Naive thymus-derived CD4-positive, alpha-beta T cell (primary cell): Measurements from ENCODE around the gene CIAO2B. TPM values are rescaled to one million over a fixed set of nuclear protein-coding genes. Genes with fewer than 3 reads are reported as not detected.

Experiments
- ATAC-seq: fragments of 150-1000 bp; cut with Tn5 transposase; 2 replicates; pipeline ENCODE4 v1.10.0; 2021; ENCODE audit warnings: mild to moderate bottlenecking, moderate library complexity
- CTCF ChIA-PET: fragments of 350-600 bp; sonication (Branson Sonifier 250); formaldehyde crosslinking; loops from one replicate; lab custom pipeline; 2021; ENCODE audit warnings: antibody characterized with exemption; lab: Charles Lee
- POLR2A ChIA-PET: fragments of 350-600 bp; sonication (Branson Sonifier 250); formaldehyde crosslinking; loops from one replicate; lab custom pipeline; 2021; ENCODE audit warnings: antibody characterized with exemption, inconsistent platforms; lab: Charles Lee
- DNase-seq, 9 donors: peaks; one replicate each; pipeline versions ENCODE4 v3.0.0 to v3.0.0-alpha.2; 2020 to 2022; ENCODE audit warnings: mixed read lengths in 1 of 9
- H3K27ac ChIP-seq: one replicate; pipeline ENCODE4 v1.7.0; 2013; ENCODE audit warnings: mild to moderate bottlenecking, low read depth, low read length, moderate library complexity
- H3K27me3 ChIP-seq, 2 donors: one replicate each; pipeline ENCODE4 v1.7.0; 2013; ENCODE audit warnings: low read length in 2 of 2, mild to moderate bottlenecking in 2 of 2, moderate library complexity in 2 of 2; ENCODE audit not compliant: control insufficient read depth in 2 of 2, insufficient read depth in 2 of 2
- H3K36me3 ChIP-seq, 3 experiments: 1 replicate in 2 of 3; 2 replicates in 1 of 3; pipeline ENCODE4 v1.7.0; 2013; ENCODE audit warnings: low read length in 3 of 3, mild to moderate bottlenecking in 3 of 3, moderate library complexity in 1 of 3; ENCODE audit not compliant: insufficient read depth in 3 of 3, control insufficient read depth in 2 of 3
- H3K4me1 ChIP-seq, 2 donors: one replicate each; pipeline ENCODE4 v1.7.0; 2013; ENCODE audit warnings: low read length in 2 of 2, mild to moderate bottlenecking in 2 of 2, moderate library complexity in 1 of 2; ENCODE audit not compliant: control insufficient read depth in 2 of 2, insufficient read depth in 2 of 2
- H3K4me3 ChIP-seq: 2 replicates; pipeline ENCODE4 v1.7.0; 2013; ENCODE audit warnings: mild to moderate bottlenecking, low read length
- H3K9me3 ChIP-seq, 3 experiments: 1 replicate in 2 of 3; 2 replicates in 1 of 3; pipeline ENCODE4 v1.7.0; 2013; ENCODE audit warnings: low read length in 3 of 3; ENCODE audit not compliant: control insufficient read depth in 2 of 3
- H3K27ac Mint-ChIP-seq, 9 donors: one replicate each; pipeline ENCODE4 v1.8.0; 2020 to 2022; ENCODE audit warnings: mixed read lengths in 9 of 9, mild to moderate bottlenecking in 8 of 9, moderate library complexity in 5 of 9, inconsistent platforms in 2 of 9
- H3K27me3 Mint-ChIP-seq, 5 donors: one replicate each; pipeline ENCODE4 v1.8.0; 2021 to 2022; ENCODE audit warnings: mixed read lengths in 5 of 5, mild to moderate bottlenecking in 1 of 5
- H3K36me3 Mint-ChIP-seq, 5 donors: one replicate each; pipeline ENCODE4 v1.8.0; 2020 to 2022; ENCODE audit warnings: mixed read lengths in 5 of 5, mild to moderate bottlenecking in 3 of 5, inconsistent platforms in 1 of 5
- H3K4me1 Mint-ChIP-seq, 7 donors: one replicate each; pipeline ENCODE4 v1.8.0; 2020 to 2022; ENCODE audit warnings: mixed read lengths in 7 of 7, mild to moderate bottlenecking in 3 of 7, inconsistent platforms in 1 of 7
- H3K4me3 Mint-ChIP-seq, 10 donors: one replicate each; pipeline ENCODE4 v1.8.0; 2020 to 2022; ENCODE audit warnings: mild to moderate bottlenecking in 10 of 10, mixed read lengths in 10 of 10, moderate library complexity in 6 of 10, inconsistent platforms in 2 of 10
- H3K9me3 Mint-ChIP-seq, 11 donors: one replicate each; pipeline ENCODE4 v1.8.0; 2020 to 2022; ENCODE audit warnings: mixed read lengths in 11 of 11, mild to moderate bottlenecking in 4 of 11, inconsistent platforms in 1 of 11, moderate library complexity in 1 of 11
- intact Hi-C, 2 donors: fragments of 100-400 bp; cut with micrococcal nuclease; formaldehyde crosslinking; loops; one replicate each; pipeline ENCODE4 v1.15.1; 2023
- polyA plus RNA-seq, 2 donors: library from polyadenylated mRNA; unstranded; fragments of 300-500 nt; fragmentation: Illumina TruSeq; gene quantifications; one replicate each; pipeline ENCODE4 v1.2.3, GENCODE V29; 2021
- total RNA-seq, 6 experiments: library from RNA in 5 of 6; stranded (reverse) in 5 of 6; gene quantifications; 1 replicate in 5 of 6; 2 replicates in 1 of 6; pipeline ENCODE4 v1.2.3 and lab custom pipeline; 2021 to 2026

CIAO2B gene
- total and polyA plus RNA-seq, 7 experiments from 2014 or later, result 47.0 to 116 (median 61.6) TPM

DNA sequence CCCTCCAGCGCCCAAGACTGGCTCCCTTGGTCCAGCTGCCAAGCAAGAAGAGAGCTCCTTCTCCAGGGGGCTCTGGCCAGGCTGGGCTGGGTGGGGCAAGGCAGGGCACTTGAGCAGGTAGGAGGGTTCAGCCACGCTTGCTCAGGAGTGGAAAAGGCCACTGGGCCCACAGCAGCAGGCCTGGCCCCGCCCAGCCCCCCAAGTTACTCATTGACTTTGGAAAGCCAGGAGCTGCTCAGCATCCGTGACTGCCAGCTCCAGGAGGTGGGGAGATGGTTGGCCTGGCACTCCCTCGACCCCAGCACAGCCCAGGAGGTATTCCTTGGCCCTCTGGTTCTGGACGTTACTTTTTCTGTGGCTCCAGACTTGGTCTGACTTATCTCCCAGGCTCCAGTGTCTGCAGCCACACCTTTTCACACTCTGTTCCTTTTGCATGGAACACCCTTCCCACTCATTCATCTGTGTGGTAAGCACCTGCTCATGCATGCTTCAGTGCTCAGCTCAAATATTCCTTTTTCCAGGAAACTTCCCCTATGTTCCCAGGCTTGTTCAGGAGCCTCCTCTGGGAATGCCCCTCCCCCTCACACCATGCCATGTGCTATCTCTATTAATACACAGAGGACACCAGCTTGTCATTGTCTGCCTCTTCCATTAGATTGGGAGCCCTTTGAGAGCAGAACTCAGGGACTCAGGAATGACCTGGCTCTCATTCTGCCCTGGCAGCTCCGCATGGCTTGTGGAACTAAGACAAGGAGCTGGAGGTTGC, 15.2 kb downstream of the CIAO2B start, which contains the start of gene CDH16:
CDH16 (minus strand) TSS at position 83 of the 766 bp plus-strand sequence. CDS start 820 bp downstream, outside the sequence.
- POLR2A ChIA-PET, result interaction anchor here (0.6 kb wide), 2 partner anchors 50 to 403 kb away, joined by 3 read pairs; no protein-coding TSS in a partner anchor
- no peaks in the 10 kb centered on the region for H3K36me3 Mint-ChIP-seq
- Histone ChIP-seq H3K27me3 (peaks cover 0 to 3% of the 10 kb centered on the region in 2 donors), H3K9me3 (no peaks in the 10 kb centered on the region), H3K4me3 (no peak within 1 kb of the TSS), H3K36me3 (no peaks in the 10 kb centered on the region), H3K4me1 (no peaks in the 10 kb centered on the region), H3K27ac (no peak within 1 kb of the TSS)
- intact Hi-C loops, result no loop called here
- H3K9me3 Mint-ChIP-seq, result peaks cover 0 to 1% (median 0%) of the 10 kb centered on the region in 11 donors
- no peak within 1 kb of the TSS for H3K27ac Mint-ChIP-seq
- no peak within 1 kb of the TSS for H3K4me3 Mint-ChIP-seq
- CTCF ChIA-PET, result interaction anchor here (1.1 kb wide), 1 partner anchor 24 kb away, joined by 4 read pairs; no protein-coding TSS in a partner anchor
- H3K4me1 Mint-ChIP-seq, result peaks cover 0 to 4% (median 0%) of the 10 kb centered on the region in 7 donors
- peaks cover 10 to 24% (median 18%) of the 10 kb centered on the region in 5 donors for H3K27me3 Mint-ChIP-seq
- ATAC-seq, result no peak
- DNase-seq, result no peak

GRCh38 chr16:66918355-66918754, 15.8 kb downstream of the CIAO2B start:
- no peak overlapping the region for H3K27ac Mint-ChIP-seq
- CTCF ChIA-PET, result interaction anchor here (1.1 kb wide), 1 partner anchor 23 kb away, joined by 4 read pairs; no protein-coding TSS in a partner anchor
- H3K4me1 ChIP-seq, result no peaks in the 10 kb centered on the region
- H3K27me3 ChIP-seq, result no peaks in the 10 kb centered on the region
- H3K36me3 ChIP-seq, result no peaks in the 10 kb centered on the region
- H3K9me3 Mint-ChIP-seq, result peaks cover 0 to 1% (median 0%) of the 10 kb centered on the region in 11 donors
- no peaks in the 10 kb centered on the region for H3K36me3 Mint-ChIP-seq
- H3K27ac ChIP-seq, result no peak overlapping the region
- DNase-seq (no peak), ATAC-seq (no peak)
- no peaks in the 10 kb centered on the region for H3K4me1 Mint-ChIP-seq
- H3K4me3 ChIP-seq, result no peak overlapping the region
- H3K4me3 Mint-ChIP-seq, result no peak overlapping the region
- peaks cover 4 to 18% (median 12%) of the 10 kb centered on the region in 5 donors for H3K27me3 Mint-ChIP-seq
- H3K9me3 ChIP-seq, result no peaks in the 10 kb centered on the region
- POLR2A ChIA-PET, result interaction anchor here (0.6 kb wide), 1 partner anchor 404 kb away, joined by 3 read pairs; no protein-coding TSS in a partner anchor
- intact Hi-C loops, result no loop called here

GRCh38 chr16:66917741-66918140, 16.5 kb downstream of the CIAO2B start:
- no peaks in the 10 kb centered on the region for H3K36me3 Mint-ChIP-seq
- intact Hi-C loops, result no loop called here
- CTCF ChIA-PET, result interaction anchor here (1.1 kb wide), 1 partner anchor 22 kb away, joined by 4 read pairs; no protein-coding TSS in a partner anchor

DNA sequence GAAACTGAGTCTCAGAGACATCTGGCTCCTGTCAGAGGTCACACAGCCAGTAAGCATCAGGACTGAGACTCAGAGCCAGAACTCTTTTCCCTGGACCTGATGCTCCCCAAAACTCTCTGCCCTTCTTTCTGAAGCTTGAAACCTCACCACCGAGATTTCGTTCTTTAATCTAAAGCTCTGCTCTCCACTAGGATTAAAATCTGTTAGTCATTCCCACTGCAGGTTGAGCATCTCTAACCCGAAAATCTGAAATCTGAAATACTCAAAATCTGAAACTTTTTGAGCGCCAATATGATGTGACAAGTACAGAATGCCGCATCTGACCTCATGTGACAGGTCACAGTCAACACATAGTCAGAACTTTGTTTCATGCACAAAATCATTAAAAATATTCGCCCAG, 17.7 kb downstream of the CIAO2B start:
- H3K4me1 Mint-ChIP-seq, result no peaks in the 10 kb centered on the region
- ChIA-PET CTCF (no interaction called here), POLR2A (no interaction called here)
- no peak for ATAC-seq
- no peaks in the 10 kb centered on the region for H3K27me3 ChIP-seq
- H3K4me3 ChIP-seq, result no peak overlapping the region
- no peaks in the 10 kb centered on the region for H3K36me3 Mint-ChIP-seq
- no peak overlapping the region for H3K27ac ChIP-seq
- no peaks in the 10 kb centered on the region for H3K36me3 ChIP-seq
- intact Hi-C loops, result no loop called here
- H3K4me3 Mint-ChIP-seq, result no peak overlapping the region
- H3K4me1 ChIP-seq, result no peaks in the 10 kb centered on the region
- H3K9me3 Mint-ChIP-seq, result peaks cover 0 to 1% (median 0%) of the 10 kb centered on the region in 11 donors
- no peak for DNase-seq
- no peak overlapping the region for H3K27ac Mint-ChIP-seq
- no peaks in the 10 kb centered on the region for H3K9me3 ChIP-seq
- peaks cover 0 to 13% (median 8%) of the 10 kb centered on the region in 5 donors for H3K27me3 Mint-ChIP-seq

More at GRCh38 chr16:66917741-66918140, 16.5 kb downstream of the CIAO2B start:
- H3K9me3 Mint-ChIP-seq, result peaks cover 0 to 1% (median 0%) of the 10 kb centered on the region in 11 donors
- peaks cover 0 to 13% (median 9%) of the 10 kb centered on the region in 5 donors for H3K27me3 Mint-ChIP-seq
- Histone ChIP-seq H3K27me3 (no peaks in the 10 kb centered on the region), H3K4me3 (no peak overlapping the region), H3K9me3 (no peaks in the 10 kb centered on the region), H3K4me1 (no peaks in the 10 kb centered on the region), H3K36me3 (no peaks in the 10 kb centered on the region), H3K27ac (no peak overlapping the region)
- DNase-seq (no peak), ATAC-seq (no peak)
- H3K27ac Mint-ChIP-seq, result no peak overlapping the region
- POLR2A ChIA-PET, result no interaction called here
- H3K4me3 Mint-ChIP-seq, result no peak overlapping the region
- no peaks in the 10 kb centered on the region for H3K4me1 Mint-ChIP-seq

GRCh38 chr16:66915041-66915440, 19.2 kb downstream of the CIAO2B start:
- no peaks in the 10 kb centered on the region for H3K9me3 ChIP-seq
- Mint-ChIP-seq H3K27me3 (peaks cover 0 to 6% (median 3%) of the 10 kb centered on the region in 5 donors), H3K4me3 (no peak overlapping the region), H3K4me1 (no peaks in the 10 kb centered on the region), H3K9me3 (peaks cover 0 to 1% (median 0%) of the 10 kb centered on the region in 11 donors), H3K36me3 (no peaks in the 10 kb centered on the region), H3K27ac (no peak overlapping the region)
- CTCF ChIA-PET, result no interaction called here
- no peak overlapping the region for H3K27ac ChIP-seq
- H3K4me3 ChIP-seq, result no peak overlapping the region
- H3K27me3 ChIP-seq, result no peaks in the 10 kb centered on the region
- no peaks in the 10 kb centered on the region for H3K36me3 ChIP-seq
- no peaks in the 10 kb centered on the region for H3K4me1 ChIP-seq
- DNase-seq (no peak), ATAC-seq (no peak)
- intact Hi-C loops, result no loop called here
- POLR2A ChIA-PET, result no interaction called here

GRCh38 chr16:66914541-66914940, 19.7 kb downstream of the CIAO2B start:
- Mint-ChIP-seq H3K9me3 (peaks cover 0 to 1% (median 0%) of the 10 kb centered on the region in 11 donors), H3K27ac (no peak overlapping the region), H3K4me1 (no peaks in the 10 kb centered on the region), H3K4me3 (no peak overlapping the region), H3K27me3 (peaks cover 0 to 6% (median 3%) of the 10 kb centered on the region in 5 donors), H3K36me3 (no peaks in the 10 kb centered on the region)
- no peak overlapping the region for H3K27ac ChIP-seq
- ATAC-seq (no peak), DNase-seq (no peak)
- ChIA-PET CTCF (no interaction called here), POLR2A (no interaction called here)
- intact Hi-C loops, result no loop called here
- H3K27me3 ChIP-seq, result no peaks in the 10 kb centered on the region
- H3K36me3 ChIP-seq, result no peaks in the 10 kb centered on the region
- no peaks in the 10 kb centered on the region for H3K4me1 ChIP-seq
- H3K4me3 ChIP-seq, result no peak overlapping the region
- H3K9me3 ChIP-seq, result no peaks in the 10 kb centered on the region
